IMR-90 (cell line): ENCODE data around the gene CYP24A1. TPM values are rescaled to one million over a fixed set of nuclear protein-coding genes. Genes with fewer than 3 reads are reported as not detected.

Source experiments
- ATAC-seq: fragments of 200-7000 bp; cut with Tn5 transposase; 2 replicates; pipeline ENCODE4 v1.9.1; 2020; ENCODE audit warnings: low read depth, mild to moderate bottlenecking, moderate library complexity
- BruUV-seq: library from RNA; stranded (reverse); fragments of 400-500 nt; replicated peaks from 2 replicates; lab custom pipeline; 2021; lab: Mats Ljungman, UMichigan
- CTCF ChIA-PET: fragments of 300-600 bp; formaldehyde crosslinking; extraction: SDS; loops from one replicate; lab custom pipeline; 2021; ENCODE audit warnings: antibody characterized with exemption; lab: Yijun Ruan, JAX
- POLR2A ChIA-PET: fragments of 300-600 bp; sonication (Branson Sonifier 250); formaldehyde crosslinking; loops from one replicate; lab custom pipeline; 2022; ENCODE audit warnings: antibody characterized with exemption; ENCODE audit not compliant: unreplicated experiment; lab: Charles Lee
- DNase-seq: peaks from one replicate; pipeline ENCODE4 v3.0.0; 2013
- H2AFZ ChIP-seq: replicated peaks from 2 replicates; pipeline ENCODE3; 2013; ENCODE audit warnings: low read length, mild to moderate bottlenecking; ENCODE audit not compliant: poor library complexity
- H2AK5ac ChIP-seq: 2 replicates; pipeline ENCODE4 v1.6.1; 2013; ENCODE audit warnings: low read depth, low read length, inconsistent platforms
- H2AK9ac ChIP-seq: replicated peaks from 2 replicates; pipeline ENCODE3; 2013; ENCODE audit warnings: mild to moderate bottlenecking, low read depth, low read length, moderate library complexity; ENCODE audit not compliant: poor library complexity
- H2BK120ac ChIP-seq: 2 replicates; pipeline ENCODE4 v1.6.1; 2013; ENCODE audit warnings: low read depth, low read length, inconsistent platforms
- H2BK15ac ChIP-seq: 3 replicates; pipeline ENCODE4 v1.6.1; 2013; ENCODE audit warnings: low read depth, low read length, inconsistent platforms
- H2BK20ac ChIP-seq: 2 replicates; pipeline ENCODE4 v1.6.1; 2013; ENCODE audit warnings: low read depth, mild to moderate bottlenecking, inconsistent platforms, low read length, moderate library complexity
- H2BK5ac ChIP-seq: 2 replicates; pipeline ENCODE4 v1.6.1; 2013; ENCODE audit warnings: mild to moderate bottlenecking, low read depth, low read length, inconsistent platforms; ENCODE audit not compliant: poor library complexity, severe bottlenecking
- H3K14ac ChIP-seq: replicated peaks from 2 replicates; pipeline ENCODE4 v1.6.1; 2013; ENCODE audit warnings: low read depth, low read length, inconsistent platforms
- H3K18ac ChIP-seq: 2 replicates; pipeline ENCODE4 v1.6.1; 2013; ENCODE audit warnings: low read depth, low read length, control low read depth
- H3K23ac ChIP-seq: 2 replicates; pipeline ENCODE4 v1.6.1; 2013; ENCODE audit warnings: low read depth, low read length, inconsistent platforms
- H3K27ac ChIP-seq: 2 replicates; pipeline ENCODE4 v1.5.1; 2013; ENCODE audit warnings: mild to moderate bottlenecking, control low read depth, low read length; ENCODE audit not compliant: insufficient read depth
- H3K27me3 ChIP-seq: 2 replicates; pipeline ENCODE4 v1.6.1; 2013; ENCODE audit warnings: low read length; ENCODE audit not compliant: control insufficient read depth, insufficient read depth
- H3K36me3 ChIP-seq: 2 replicates; pipeline ENCODE4 v1.6.1; 2013; ENCODE audit warnings: low read length, mixed read lengths; ENCODE audit not compliant: control insufficient read depth, insufficient read depth
- H3K4ac ChIP-seq: 2 replicates; pipeline ENCODE4 v1.6.1; 2013; ENCODE audit warnings: low read depth, low read length, inconsistent platforms
- H3K4me1 ChIP-seq: 2 replicates; pipeline ENCODE4 v1.6.1; 2013; ENCODE audit warnings: low read length, mixed read lengths; ENCODE audit not compliant: control insufficient read depth, insufficient read depth
- H3K4me2 ChIP-seq: 2 replicates; pipeline ENCODE4 v1.6.1; 2013; ENCODE audit warnings: low read depth, mild to moderate bottlenecking, control low read depth, low read length, moderate library complexity
- H3K4me3 ChIP-seq: 2 replicates; pipeline ENCODE4 v1.5.1; 2013; ENCODE audit warnings: low read depth, mild to moderate bottlenecking, control low read depth, low read length, moderate library complexity; ENCODE audit not compliant: insufficient read depth
- H3K56ac ChIP-seq: 2 replicates; pipeline ENCODE4 v1.6.1; 2013; ENCODE audit warnings: low read length, inconsistent platforms; ENCODE audit not compliant: insufficient read depth; ENCODE audit errors: extremely low read depth
- H3K79me1 ChIP-seq, 2 experiments: 2 replicates each; pipeline ENCODE4 v1.6.1; 2013; ENCODE audit warnings: low read length in 2 of 2, inconsistent platforms in 1 of 2, low read depth in 1 of 2
- H3K9ac ChIP-seq: 2 replicates; pipeline ENCODE4 v1.6.1; 2013; ENCODE audit warnings: low read depth, low read length, control low read depth
- H3K9me1 ChIP-seq: 2 replicates; pipeline ENCODE4 v1.6.1; 2013; ENCODE audit warnings: low read length, inconsistent platforms; ENCODE audit not compliant: insufficient read depth
- H3K9me3 ChIP-seq: 2 replicates; pipeline ENCODE4 v1.6.1; 2013; ENCODE audit warnings: low read length; ENCODE audit not compliant: control insufficient read depth, insufficient read depth
- H4K20me1 ChIP-seq: 2 replicates; pipeline ENCODE4 v1.6.1; 2013; ENCODE audit warnings: low read length, inconsistent platforms; ENCODE audit not compliant: insufficient read depth
- H4K5ac ChIP-seq: 2 replicates; pipeline ENCODE4 v1.6.1; 2013; ENCODE audit warnings: mild to moderate bottlenecking, low read depth, low read length, control low read depth
- H4K8ac ChIP-seq, 2 experiments: 2 replicates each; pipeline ENCODE4 v1.6.1; 2013; ENCODE audit warnings: low read depth in 2 of 2, low read length in 2 of 2, control low read depth in 1 of 2, inconsistent platforms in 1 of 2
- H4K91ac ChIP-seq: 2 replicates; pipeline ENCODE4 v1.6.1; 2013; ENCODE audit warnings: low read depth, low read length, inconsistent platforms; ENCODE audit not compliant: insufficient read depth
- BHLHE40 ChIP-seq: fragments of 150-350 bp; IDR thresholded peaks from 2 replicates; pipeline ENCODE4 v1.6.1; 2016; ENCODE audit warnings: mild to moderate bottlenecking, low read depth, low read length
- CEBPB ChIP-seq: IDR thresholded peaks from 2 replicates; pipeline ENCODE4 v1.6.1; 2012; ENCODE audit warnings: low read depth, low read length, improper control_type of control experiment
- CHD1 ChIP-seq: IDR thresholded peaks from 2 replicates; pipeline ENCODE4 v1.6.1; 2012; ENCODE audit warnings: low read depth, low read length, improper control_type of control experiment
- FOS ChIP-seq: fragments of 150-350 bp; IDR thresholded peaks from 2 replicates; pipeline ENCODE4 v1.6.1; 2016; ENCODE audit warnings: low read depth, low read length
- MAFK ChIP-seq: IDR thresholded peaks from 2 replicates; pipeline ENCODE4 v1.6.1; 2012; ENCODE audit warnings: low read depth, low read length, improper control_type of control experiment
- MAZ ChIP-seq: IDR thresholded peaks from 2 replicates; pipeline ENCODE4 v1.6.1; 2012; ENCODE audit warnings: low read depth, mild to moderate bottlenecking, low read length, improper control_type of control experiment, moderate library complexity, borderline replicate concordance
- MXI1 ChIP-seq: IDR thresholded peaks from 2 replicates; pipeline ENCODE4 v1.6.1; 2012; ENCODE audit warnings: low read depth, mild to moderate bottlenecking, low read length, moderate library complexity, borderline replicate concordance
- NFE2L2 ChIP-seq: fragments of 150-350 bp; IDR thresholded peaks from 2 replicates; pipeline ENCODE4 v1.6.1; 2016; ENCODE audit warnings: low read depth, mild to moderate bottlenecking, low read length
- POLR2A ChIP-seq: IDR thresholded peaks from 2 replicates; pipeline ENCODE4 v1.6.1; 2012; ENCODE audit warnings: mild to moderate bottlenecking, low read depth, low read length
- RCOR1 ChIP-seq: IDR thresholded peaks from 2 replicates; pipeline ENCODE4 v1.6.1; 2012; ENCODE audit warnings: mild to moderate bottlenecking, low read length, improper control_type of control experiment; ENCODE audit not compliant: insufficient replicate concordance
- WGBS, 2 experiments: methylation state at CpG; one replicate each; pipeline versions ENCODE4 v1.1.5 to v1.1.7; 2013; ENCODE audit warnings: missing lambda C conversion rate in 2 of 2; ENCODE audit not compliant: insufficient read length in 1 of 2; ENCODE audit errors: extremely low coverage in 2 of 2; 5-methylcytosine and 5-hydroxymethylcytosine counted together
- dilution Hi-C: fragments of 300-500 bp; cut with HindIII; formaldehyde crosslinking; loops from one replicate; pipeline ENCODE4 v1.14.3; 2018; ENCODE audit warnings: low sequenced_read_pairs; ENCODE audit not compliant: unreplicated experiment
- in situ Hi-C: fragments of 300-500 bp; cut with MboI; formaldehyde crosslinking; loops from 3 replicates; pipeline ENCODE4 v1.14.3; 2019; ENCODE audit warnings: low sequenced_read_pairs, inconsistent platforms, mixed read lengths
- intact Hi-C: fragments of 100-400 bp; cut with micrococcal nuclease; formaldehyde crosslinking; loops from 2 replicates; pipeline ENCODE4 v1.10.0; 2022
- polyA plus RNA-seq, 3 experiments: library from polyadenylated mRNA; depleted of rRNA; stranded (reverse); fragments of >200 nt; gene quantifications; 2 replicates each; pipeline ENCODE4 v1.2.3, GENCODE V29; 2012; ENCODE audit warnings: low replicate concordance in 1 of 3
- total RNA-seq: library from RNA; depleted of rRNA; stranded (reverse); fragments of >200 nt; gene quantifications from 2 replicates; pipeline ENCODE4 v1.2.3, GENCODE V29; 2012
- TF ChIP-seq, protein P1 (sequence below): fragments of 150-350 bp; IDR thresholded peaks from 2 replicates; pipeline ENCODE4 v1.6.1; 2017; ENCODE audit warnings: mild to moderate bottlenecking, antibody characterized with exemption, low read length, low read depth
- TF ChIP-seq, protein P2 (sequence below): fragments of 150-350 bp; IDR thresholded peaks from 2 replicates; pipeline ENCODE4 v1.6.1; 2016; ENCODE audit warnings: low read depth, mild to moderate bottlenecking, low read length, moderate library complexity, borderline replicate concordance
- TF ChIP-seq, protein P3 (sequence below): conservative IDR thresholded peaks from 2 replicates; pipeline ENCODE4 v1.5.1; 2012; ENCODE audit warnings: mild to moderate bottlenecking, low read depth, low read length, improper control_type of control experiment

Gene CYP24A1
- total and polyA plus RNA-seq, 2 of the 4 experiments (the other 2 are of a cell fraction): not detected

DNA sequence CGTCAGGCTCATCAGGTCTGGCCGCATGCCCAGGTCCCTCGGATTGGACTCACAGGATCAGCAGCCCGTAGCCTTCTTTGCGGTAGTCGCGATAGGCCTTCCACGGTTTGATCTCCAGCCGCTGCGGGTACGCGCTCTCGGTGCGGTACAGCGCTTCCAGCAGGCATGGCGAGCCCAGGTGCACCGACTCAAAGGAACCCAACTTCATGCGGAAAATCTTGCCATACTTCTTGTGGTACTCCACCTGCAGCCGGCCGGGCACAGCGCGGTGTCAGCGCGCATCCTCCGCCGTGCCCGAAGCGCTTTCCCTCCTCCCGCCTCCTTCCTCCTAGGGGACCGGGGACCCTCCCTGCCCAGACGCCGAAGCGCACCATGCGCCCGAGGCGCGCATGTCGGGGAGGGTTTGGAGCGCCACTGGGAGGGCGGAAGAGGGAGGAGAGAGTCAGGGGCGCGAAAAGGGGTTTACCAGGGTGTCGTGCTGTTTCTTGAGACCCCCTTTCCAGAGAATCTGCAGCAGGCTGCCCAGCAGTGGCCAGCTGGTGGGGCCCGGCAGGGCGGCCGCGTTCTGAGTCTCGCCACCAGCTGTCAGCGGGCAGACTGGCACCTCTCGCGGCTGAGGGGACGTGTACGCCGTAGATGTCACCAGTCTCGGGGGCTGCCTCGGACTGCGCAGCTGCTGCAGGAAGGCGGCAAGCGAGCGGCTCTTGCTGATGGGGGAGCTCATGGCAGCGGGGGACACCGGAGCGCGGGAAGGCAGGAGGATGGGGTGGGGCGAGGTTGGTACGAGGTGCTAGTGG, 732 bp downstream of the CYP24A1 start (continued):
- no peak for TF ChIP-seq NFE2L2

DNA sequence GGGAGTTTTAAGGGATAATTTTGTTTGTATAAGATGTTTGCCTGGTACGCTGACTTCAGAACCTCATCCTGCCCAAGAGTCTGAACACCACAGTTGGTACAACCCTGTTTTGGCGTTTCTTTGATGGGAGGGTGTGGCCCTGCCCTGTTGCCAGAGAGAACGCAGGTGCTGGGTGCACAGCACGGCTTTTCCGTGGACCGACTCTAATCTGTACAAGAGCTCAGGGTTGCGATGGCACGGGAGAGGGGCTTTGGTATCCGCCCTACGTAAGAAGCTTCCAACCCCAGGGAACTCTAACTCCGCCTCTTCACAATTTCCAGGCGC, 1.3 kb downstream of the CYP24A1 start:
- intact Hi-C loops: no loop called here
- no peak overlapping the region for H2BK20ac ChIP-seq
- H2BK15ac ChIP-seq: no peak overlapping the region
- H3K18ac ChIP-seq: no peak overlapping the region
- no peak overlapping the region for H3K4me3 ChIP-seq
- H3K79me1 ChIP-seq: no peaks in the 10 kb centered on the region
- ATAC-seq (no peak), DNase-seq (no peak)
- no TSS peak for BruUV-seq
- H2AK5ac ChIP-seq: no peak overlapping the region
- H2AFZ ChIP-seq: no peak overlapping the region
- no peak overlapping the region for H3K23ac ChIP-seq
- CTCF ChIA-PET: no interaction called here
- no peaks in the 10 kb centered on the region; the same call in 1 of the 2 replicates for H4K20me1 ChIP-seq
- no peak overlapping the region for H2BK5ac ChIP-seq
- dilution Hi-C loops: no loop called here
- H2AK9ac ChIP-seq: no peak overlapping the region
- H2BK120ac ChIP-seq: no peak overlapping the region
- H3K36me3 ChIP-seq: no peaks in the 10 kb centered on the region
- no peaks in the 10 kb centered on the region for H3K9me1 ChIP-seq
- H3K56ac ChIP-seq: no peak overlapping the region
- H3K27me3 ChIP-seq: peaks cover 62% of the 10 kb centered on the region
- H4K8ac ChIP-seq: no peak overlapping the region
- no peak overlapping the region for H3K14ac ChIP-seq
- POLR2A ChIA-PET: no interaction called here
- no peak overlapping the region for H3K4ac ChIP-seq
- H3K9me3 ChIP-seq: no peaks in the 10 kb centered on the region
- no peak overlapping the region for H3K4me2 ChIP-seq
- no peaks in the 10 kb centered on the region; the same call in 1 of the 2 replicates for H3K4me1 ChIP-seq
- H3K9ac ChIP-seq: no peak overlapping the region
- 0% methylated on average over 2 of the region's 12 CpGs; no CpG with 5 or more reads in 1 of the 2 experiments for WGBS, 2 experiments
- no peak overlapping the region for H3K27ac ChIP-seq
- in situ Hi-C loops: no loop called here
- H4K5ac ChIP-seq: no peak overlapping the region
- H4K91ac ChIP-seq: no peak overlapping the region
- no peak for TF ChIP-seq NFE2L2
- no peak for TF ChIP-seq BHLHE40
- no peak for TF ChIP-seq FOS
- no peak for TF ChIP-seq CEBPB
- TF ChIP-seq CHD1: no peak
- TF ChIP-seq, protein P1, sequence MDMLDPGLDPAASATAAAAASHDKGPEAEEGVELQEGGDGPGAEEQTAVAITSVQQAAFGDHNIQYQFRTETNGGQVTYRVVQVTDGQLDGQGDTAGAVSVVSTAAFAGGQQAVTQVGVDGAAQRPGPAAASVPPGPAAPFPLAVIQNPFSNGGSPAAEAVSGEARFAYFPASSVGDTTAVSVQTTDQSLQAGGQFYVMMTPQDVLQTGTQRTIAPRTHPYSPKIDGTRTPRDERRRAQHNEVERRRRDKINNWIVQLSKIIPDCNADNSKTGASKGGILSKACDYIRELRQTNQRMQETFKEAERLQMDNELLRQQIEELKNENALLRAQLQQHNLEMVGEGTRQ: no peak
- TF ChIP-seq POLR2A: no peak
- TF ChIP-seq MXI1: no peak
- TF ChIP-seq RCOR1: no peak
- TF ChIP-seq, protein P2, sequence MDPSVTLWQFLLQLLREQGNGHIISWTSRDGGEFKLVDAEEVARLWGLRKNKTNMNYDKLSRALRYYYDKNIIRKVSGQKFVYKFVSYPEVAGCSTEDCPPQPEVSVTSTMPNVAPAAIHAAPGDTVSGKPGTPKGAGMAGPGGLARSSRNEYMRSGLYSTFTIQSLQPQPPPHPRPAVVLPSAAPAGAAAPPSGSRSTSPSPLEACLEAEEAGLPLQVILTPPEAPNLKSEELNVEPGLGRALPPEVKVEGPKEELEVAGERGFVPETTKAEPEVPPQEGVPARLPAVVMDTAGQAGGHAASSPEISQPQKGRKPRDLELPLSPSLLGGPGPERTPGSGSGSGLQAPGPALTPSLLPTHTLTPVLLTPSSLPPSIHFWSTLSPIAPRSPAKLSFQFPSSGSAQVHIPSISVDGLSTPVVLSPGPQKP: no peak
- TF ChIP-seq MAZ: no peak
- TF ChIP-seq, protein P3, sequence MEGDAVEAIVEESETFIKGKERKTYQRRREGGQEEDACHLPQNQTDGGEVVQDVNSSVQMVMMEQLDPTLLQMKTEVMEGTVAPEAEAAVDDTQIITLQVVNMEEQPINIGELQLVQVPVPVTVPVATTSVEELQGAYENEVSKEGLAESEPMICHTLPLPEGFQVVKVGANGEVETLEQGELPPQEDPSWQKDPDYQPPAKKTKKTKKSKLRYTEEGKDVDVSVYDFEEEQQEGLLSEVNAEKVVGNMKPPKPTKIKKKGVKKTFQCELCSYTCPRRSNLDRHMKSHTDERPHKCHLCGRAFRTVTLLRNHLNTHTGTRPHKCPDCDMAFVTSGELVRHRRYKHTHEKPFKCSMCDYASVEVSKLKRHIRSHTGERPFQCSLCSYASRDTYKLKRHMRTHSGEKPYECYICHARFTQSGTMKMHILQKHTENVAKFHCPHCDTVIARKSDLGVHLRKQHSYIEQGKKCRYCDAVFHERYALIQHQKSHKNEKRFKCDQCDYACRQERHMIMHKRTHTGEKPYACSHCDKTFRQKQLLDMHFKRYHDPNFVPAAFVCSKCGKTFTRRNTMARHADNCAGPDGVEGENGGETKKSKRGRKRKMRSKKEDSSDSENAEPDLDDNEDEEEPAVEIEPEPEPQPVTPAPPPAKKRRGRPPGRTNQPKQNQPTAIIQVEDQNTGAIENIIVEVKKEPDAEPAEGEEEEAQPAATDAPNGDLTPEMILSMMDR: no peak
- TF ChIP-seq MAFK: no peak
